ENCODE data around the gene SETD1A. TPM values are rescaled to one million over a fixed set of nuclear protein-coding genes. Genes with fewer than 3 reads are reported as not detected.

The SETD1A gene
- total and polyA plus RNA-seq, 2 of the 4 experiments (the other 2 are of a cell fraction), result 0.54 to 5.8 TPM

GRCh38 chr16:30951193-30951592 is 6.4 kb upstream of the SETD1A start:
- Histone ChIP-seq H3K9ac (ENCODE audit: low read depth, low read length) (no peak overlapping the region), H2BK15ac (ENCODE audit: low read depth, low read length) (no peak overlapping the region), H3K79me1 (ENCODE audit: low read depth in 1 of 2, low read length in 2 of 2) (peaks cover 10 to 38% of the 10 kb centered on the region in 2 experiments; a peak in 3 of 4 replicates), H3K4ac (ENCODE audit: low read depth, low read length) (no peak overlapping the region), H3K4me1 (ENCODE audit: control insufficient read depth, insufficient read depth, low read length) (peaks cover 7% of the 10 kb centered on the region), H2AFZ (replicated peaks; ENCODE audit: low read length, poor library complexity) (no peak overlapping the region), H3K27me3 (ENCODE audit: control insufficient read depth, insufficient read depth, low read length) (no peaks in the 10 kb centered on the region), H2BK5ac (ENCODE audit: low read depth, low read length, poor library complexity, severe bottlenecking) (no peak overlapping the region), H4K5ac (ENCODE audit: low read depth, low read length) (no peak overlapping the region), H3K18ac (ENCODE audit: low read depth, low read length) (no peak overlapping the region), H2AK5ac (ENCODE audit: low read depth, low read length) (no peak overlapping the region), H4K8ac (ENCODE audit: low read depth in 2 of 2, low read length in 2 of 2) (no peak overlapping the region), H2BK20ac (ENCODE audit: low read depth, low read length) (no peak overlapping the region), H3K9me3 (ENCODE audit: control insufficient read depth, insufficient read depth, low read length) (no peaks in the 10 kb centered on the region), H3K4me2 (ENCODE audit: low read depth, low read length) (no peak overlapping the region; the same call in 1 of the 2 replicates), H2AK9ac (replicated peaks; ENCODE audit: low read depth, low read length, poor library complexity) (peak overlapping the region; percentile 100), H2BK120ac (ENCODE audit: low read depth, low read length) (no peak overlapping the region), H3K36me3 (ENCODE audit: control insufficient read depth, insufficient read depth, low read length) (peaks cover 11% of the 10 kb centered on the region; the same call in 1 of the 2 replicates), H4K91ac (ENCODE audit: insufficient read depth, low read depth, low read length) (no peak overlapping the region), H3K9me1 (ENCODE audit: insufficient read depth, low read length) (peaks cover 11% of the 10 kb centered on the region; the same call in 1 of the 2 replicates), H3K27ac (ENCODE audit: insufficient read depth, low read length) (no peak overlapping the region), H3K56ac (ENCODE audit: extremely low read depth, insufficient read depth, low read length) (no peak overlapping the region), H3K4me3 (ENCODE audit: insufficient read depth, low read depth, low read length) (no peak overlapping the region), H4K20me1 (ENCODE audit: insufficient read depth, low read length) (peaks cover 10% of the 10 kb centered on the region), H3K14ac (replicated peaks; ENCODE audit: low read depth, low read length) (no peak overlapping the region), H3K23ac (ENCODE audit: low read depth, low read length) (no peak overlapping the region)
- WGBS, 2 experiments (ENCODE audit: extremely low coverage in 2 of 2, insufficient read length in 1 of 2), result no CpG with 5 or more reads among the region's 1 CpG
- BruUV-seq (replicated peaks), result no TSS peak
- ChIA-PET CTCF (no interaction called here), POLR2A (ENCODE audit: unreplicated experiment) (interaction anchor here (0.5 kb wide), 1 partner anchor 117 kb away, joined by 3 read pairs; no protein-coding TSS in a partner anchor)
- dilution Hi-C loops (cut with HindIII; ENCODE audit: low sequenced_read_pairs, unreplicated experiment), result no loop called here
- in situ Hi-C loops (cut with MboI; ENCODE audit: low sequenced_read_pairs), result no loop called here
- no peak for TF ChIP-seq CHD1 (IDR thresholded peaks at IDR 0.05; ENCODE audit: low read depth, low read length)
- TF ChIP-seq USF2 (IDR thresholded peaks at IDR 0.05; ENCODE audit: low read depth, low read length), result no peak
- TF ChIP-seq RAD21 (IDR thresholded peaks at IDR 0.05; ENCODE audit: low read length), result no peak
- TF ChIP-seq MXI1 (IDR thresholded peaks at IDR 0.05; ENCODE audit: borderline replicate concordance, low read depth, low read length), result no peak
- TF ChIP-seq NFE2L2 (IDR thresholded peaks at IDR 0.05; ENCODE audit: low read depth, low read length), result no peak
- TF ChIP-seq MAZ (IDR thresholded peaks at IDR 0.05; ENCODE audit: borderline replicate concordance, low read depth, low read length), result no peak
- no peak for TF ChIP-seq FOS (IDR thresholded peaks at IDR 0.05; ENCODE audit: low read depth, low read length)
- no peak for TF ChIP-seq BHLHE40 (IDR thresholded peaks at IDR 0.05; ENCODE audit: low read depth, low read length)
- no peak for TF ChIP-seq CEBPB (IDR thresholded peaks at IDR 0.05; ENCODE audit: low read depth, low read length)
- no peak for TF ChIP-seq MAFK (IDR thresholded peaks at IDR 0.05; ENCODE audit: low read depth, low read length)
- no peak for TF ChIP-seq ELK1 (IDR thresholded peaks at IDR 0.05; ENCODE audit: borderline replicate concordance, low read depth, low read length)
- no peak for TF ChIP-seq CTCF (conservative IDR thresholded peaks at IDR 0.05; ENCODE audit: low read depth, low read length)
- TF ChIP-seq SMC3 (IDR thresholded peaks at IDR 0.05; ENCODE audit: low read depth, low read length), result no peak
- no peak for TF ChIP-seq RCOR1 (IDR thresholded peaks at IDR 0.05; ENCODE audit: insufficient replicate concordance, low read length)
- no peak for TF ChIP-seq POLR2A (IDR thresholded peaks at IDR 0.05; ENCODE audit: low read depth, low read length)
- no peak for TF ChIP-seq RFX5 (IDR thresholded peaks at IDR 0.05; ENCODE audit: low read depth, low read length)
- intact Hi-C loops (cut with micrococcal nuclease), result loop anchor here (5.0 to 10.0 kb wide), 3 partner anchors 124 to 914 kb away; partner anchors contain the start of genes ZNF646 and ZNF668
- ATAC-seq (ENCODE audit: low read depth), result no peak
- no peak for DNase-seq

All from IMR-90 (cell line).